DOHH2 (cell line): ENCODE results near the gene COX6A2.

Experiments
- EZH2phosphoT487 ChIP-seq: fragments of 200-600 bp; sonication (generic); IDR thresholded peaks from 2 replicates; pipeline ENCODE4 v1.6.1; 2017; ENCODE audit warnings: borderline replicate concordance, mild to moderate bottlenecking, antibody characterized with exemption, low read length, moderate library complexity, mixed read lengths
- TF ChIP-seq, protein P1 (sequence below): fragments of 200-600 bp; sonication (generic); IDR thresholded peaks from one replicate; pipeline ENCODE4 v1.5.1; 2014; ENCODE audit warnings: antibody characterized with exemption, mild to moderate bottlenecking, low read depth, low read length; ENCODE audit not compliant: poor library complexity, severe bottlenecking

- TF ChIP-seq, protein P1, sequence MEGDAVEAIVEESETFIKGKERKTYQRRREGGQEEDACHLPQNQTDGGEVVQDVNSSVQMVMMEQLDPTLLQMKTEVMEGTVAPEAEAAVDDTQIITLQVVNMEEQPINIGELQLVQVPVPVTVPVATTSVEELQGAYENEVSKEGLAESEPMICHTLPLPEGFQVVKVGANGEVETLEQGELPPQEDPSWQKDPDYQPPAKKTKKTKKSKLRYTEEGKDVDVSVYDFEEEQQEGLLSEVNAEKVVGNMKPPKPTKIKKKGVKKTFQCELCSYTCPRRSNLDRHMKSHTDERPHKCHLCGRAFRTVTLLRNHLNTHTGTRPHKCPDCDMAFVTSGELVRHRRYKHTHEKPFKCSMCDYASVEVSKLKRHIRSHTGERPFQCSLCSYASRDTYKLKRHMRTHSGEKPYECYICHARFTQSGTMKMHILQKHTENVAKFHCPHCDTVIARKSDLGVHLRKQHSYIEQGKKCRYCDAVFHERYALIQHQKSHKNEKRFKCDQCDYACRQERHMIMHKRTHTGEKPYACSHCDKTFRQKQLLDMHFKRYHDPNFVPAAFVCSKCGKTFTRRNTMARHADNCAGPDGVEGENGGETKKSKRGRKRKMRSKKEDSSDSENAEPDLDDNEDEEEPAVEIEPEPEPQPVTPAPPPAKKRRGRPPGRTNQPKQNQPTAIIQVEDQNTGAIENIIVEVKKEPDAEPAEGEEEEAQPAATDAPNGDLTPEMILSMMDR, result no peak
- TF ChIP-seq EZH2phosphoT487, result no peak
Observed at GRCh38 chr16:31465788-31466370, 37.7 kb upstream of the COX6A2 start.
